ENCODE measurements around the gene EFNA2. TPM values are rescaled to one million over a fixed set of nuclear protein-coding genes. Genes with fewer than 3 reads are reported as not detected.
A peak's percentile ranks its signal among the peaks of the same experiment; 100 is the strongest.

EFNA2 gene
- total and polyA plus RNA-seq, 2 of the 4 experiments (the other 2 are of a cell fraction): not detected

DNA sequence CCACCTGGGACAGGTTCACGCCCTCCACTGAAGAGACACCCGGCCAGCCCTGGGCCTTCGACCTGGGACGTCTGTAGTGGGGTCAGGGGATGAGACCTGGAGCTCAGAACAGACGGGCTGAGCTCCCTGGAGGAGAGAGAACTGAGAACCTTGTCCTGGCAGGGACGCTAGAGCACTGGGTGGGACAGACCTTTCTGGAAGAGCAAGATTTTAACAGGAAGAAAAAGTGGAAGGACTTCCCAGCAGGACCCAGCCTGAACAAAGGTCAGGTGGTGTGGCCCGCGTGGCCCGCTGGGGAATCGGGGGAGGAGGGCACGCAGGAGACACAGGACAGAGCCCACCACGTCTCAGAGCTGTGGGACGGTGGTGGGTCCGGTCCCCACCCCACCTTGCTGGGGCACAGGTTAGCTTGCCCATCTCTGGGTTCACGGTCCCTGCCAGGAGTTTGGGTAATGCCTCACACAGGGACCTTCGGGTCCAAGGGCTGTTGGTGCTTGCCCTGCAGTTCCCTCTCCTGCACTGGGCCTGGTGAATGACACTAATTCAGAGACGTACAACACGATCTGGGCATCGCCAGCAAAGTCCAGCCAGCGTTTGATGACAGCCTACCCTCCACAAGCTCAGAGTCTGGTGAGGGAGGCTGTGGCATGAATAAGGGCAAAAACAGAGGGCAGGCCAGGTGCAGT, 1.2 kb upstream of the EFNA2 start (continued):
- no peak for TF ChIP-seq SMC3 (IDR thresholded peaks at IDR 0.05; ENCODE audit: low read depth, low read length)

DNA sequence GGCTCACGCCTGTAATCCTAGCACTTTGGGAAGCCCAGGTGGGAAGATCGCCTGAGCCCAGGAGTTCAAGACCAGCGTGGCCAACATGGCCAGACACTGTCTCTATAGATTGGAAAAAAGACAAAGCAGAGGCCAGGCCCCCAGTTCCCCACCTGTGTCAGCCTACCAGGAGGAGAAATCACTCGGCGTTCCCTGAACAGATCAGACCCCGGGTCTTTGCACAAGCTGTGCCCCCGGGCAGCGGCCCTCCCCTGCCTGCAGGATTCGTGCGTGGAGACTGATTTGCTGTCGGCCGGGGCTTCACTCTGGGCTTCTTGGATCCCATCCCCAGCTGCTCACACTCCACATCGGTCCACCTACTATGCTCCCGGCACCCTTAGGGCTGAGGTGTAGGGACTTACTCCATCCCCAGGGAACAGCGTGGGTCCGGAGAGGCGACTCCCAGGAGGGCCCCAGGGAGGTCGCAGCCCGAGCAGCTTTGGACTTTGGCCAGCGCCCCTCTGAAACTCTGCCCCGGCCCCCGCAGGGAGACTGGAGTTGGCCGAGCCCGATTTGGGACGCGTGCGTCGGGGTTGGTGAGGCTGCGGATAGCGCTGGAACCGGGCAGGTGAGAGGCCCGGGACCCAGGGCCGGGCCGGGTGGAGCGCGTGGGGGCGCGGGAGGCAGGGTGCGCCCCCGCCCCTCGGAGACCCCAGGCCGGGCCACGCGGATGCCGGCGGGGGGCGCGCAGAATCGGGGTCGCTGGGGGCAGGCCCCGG, 515 bp upstream of the EFNA2 start:
- H4K8ac ChIP-seq (ENCODE audit: low read depth in 2 of 2, low read length in 2 of 2): no peak overlapping the region
- no peak overlapping the region for H2BK5ac ChIP-seq (ENCODE audit: low read depth, low read length, poor library complexity, severe bottlenecking)
- no peak overlapping the region for H2BK120ac ChIP-seq (ENCODE audit: low read depth, low read length)
- H3K27me3 ChIP-seq (ENCODE audit: control insufficient read depth, insufficient read depth, low read length): peaks cover 41% of the 10 kb centered on the region
- peaks cover 8% of the 10 kb centered on the region for H4K20me1 ChIP-seq (ENCODE audit: insufficient read depth, low read length)
- 23% methylated on average over 16 of the region's 51 CpGs; no CpG with 5 or more reads in 1 of the 2 experiments for WGBS, 2 experiments (ENCODE audit: extremely low coverage in 2 of 2, insufficient read length in 1 of 2)
- no peak overlapping the region for H3K9ac ChIP-seq (ENCODE audit: low read depth, low read length)
- H3K4me1 ChIP-seq (ENCODE audit: control insufficient read depth, insufficient read depth, low read length): no peaks in the 10 kb centered on the region
- H2AFZ ChIP-seq (replicated peaks; ENCODE audit: low read length, poor library complexity): peak overlapping the region; percentile 14
- no peak overlapping the region for H2BK15ac ChIP-seq (ENCODE audit: low read depth, low read length)
- H3K4ac ChIP-seq (ENCODE audit: low read depth, low read length): no peak overlapping the region
- H3K79me1 ChIP-seq (ENCODE audit: low read depth in 1 of 2, low read length in 2 of 2): peaks cover 0 to 3% of the 10 kb centered on the region in 2 experiments; a peak in 1 of 4 replicates
- no peak for DNase-seq
- no peak overlapping the region for H3K18ac ChIP-seq (ENCODE audit: low read depth, low read length)
- no peak overlapping the region for H3K23ac ChIP-seq (ENCODE audit: low read depth, low read length)
- intact Hi-C loops (cut with micrococcal nuclease) (loop anchor here (2.0 kb wide), 1 partner anchor 94 kb away; no protein-coding TSS in a partner anchor), dilution Hi-C loops (cut with HindIII; ENCODE audit: low sequenced_read_pairs, unreplicated experiment) (no loop called here), in situ Hi-C loops (cut with MboI; ENCODE audit: low sequenced_read_pairs) (loop anchor here (5.0 kb wide), 1 partner anchor 77 kb away; no protein-coding TSS in a partner anchor)
- no peaks in the 10 kb centered on the region for H3K9me1 ChIP-seq (ENCODE audit: insufficient read depth, low read length)
- H2AK9ac ChIP-seq (replicated peaks; ENCODE audit: low read depth, low read length, poor library complexity): peak overlapping the region; percentile 37
- no peak overlapping the region for H3K4me3 ChIP-seq (ENCODE audit: insufficient read depth, low read depth, low read length)
- POLR2A ChIA-PET (ENCODE audit: unreplicated experiment): no interaction called here
- CTCF ChIA-PET: no interaction called here
- H2BK20ac ChIP-seq (ENCODE audit: low read depth, low read length): no peak overlapping the region
- no peak overlapping the region for H3K14ac ChIP-seq (replicated peaks; ENCODE audit: low read depth, low read length)
- no peak overlapping the region for H3K27ac ChIP-seq (ENCODE audit: insufficient read depth, low read length)
- H2AK5ac ChIP-seq (ENCODE audit: low read depth, low read length): no peak overlapping the region
- H4K91ac ChIP-seq (ENCODE audit: insufficient read depth, low read depth, low read length): no peak overlapping the region
- no TSS peak for BruUV-seq (replicated peaks)
- no peaks in the 10 kb centered on the region for H3K9me3 ChIP-seq (ENCODE audit: control insufficient read depth, insufficient read depth, low read length)
- ATAC-seq (ENCODE audit: low read depth): no peak
- H3K56ac ChIP-seq (ENCODE audit: extremely low read depth, insufficient read depth, low read length): no peak overlapping the region
- no peak overlapping the region for H4K5ac ChIP-seq (ENCODE audit: low read depth, low read length)
- no peak overlapping the region for H3K4me2 ChIP-seq (ENCODE audit: low read depth, low read length)
- no peaks in the 10 kb centered on the region for H3K36me3 ChIP-seq (ENCODE audit: control insufficient read depth, insufficient read depth, low read length)
- TF ChIP-seq CEBPB (IDR thresholded peaks at IDR 0.05; ENCODE audit: low read depth, low read length) (no peak), MAFK (IDR thresholded peaks at IDR 0.05; ENCODE audit: low read depth, low read length) (no peak), RFX5 (IDR thresholded peaks at IDR 0.05; ENCODE audit: low read depth, low read length) (no peak), SMC3 (IDR thresholded peaks at IDR 0.05; ENCODE audit: low read depth, low read length) (no peak), FOS (IDR thresholded peaks at IDR 0.05; ENCODE audit: low read depth, low read length) (no peak), POLR2A (IDR thresholded peaks at IDR 0.05; ENCODE audit: low read depth, low read length) (no peak), BHLHE40 (IDR thresholded peaks at IDR 0.05; ENCODE audit: low read depth, low read length) (no peak), NFE2L2 (IDR thresholded peaks at IDR 0.05; ENCODE audit: low read depth, low read length) (no peak), RAD21 (IDR thresholded peaks at IDR 0.05; ENCODE audit: low read length) (no peak)
- TF ChIP-seq, protein P1, sequence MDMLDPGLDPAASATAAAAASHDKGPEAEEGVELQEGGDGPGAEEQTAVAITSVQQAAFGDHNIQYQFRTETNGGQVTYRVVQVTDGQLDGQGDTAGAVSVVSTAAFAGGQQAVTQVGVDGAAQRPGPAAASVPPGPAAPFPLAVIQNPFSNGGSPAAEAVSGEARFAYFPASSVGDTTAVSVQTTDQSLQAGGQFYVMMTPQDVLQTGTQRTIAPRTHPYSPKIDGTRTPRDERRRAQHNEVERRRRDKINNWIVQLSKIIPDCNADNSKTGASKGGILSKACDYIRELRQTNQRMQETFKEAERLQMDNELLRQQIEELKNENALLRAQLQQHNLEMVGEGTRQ (IDR thresholded peaks at IDR 0.05; ENCODE audit: low read depth, low read length): no peak
- TF ChIP-seq, protein P2, sequence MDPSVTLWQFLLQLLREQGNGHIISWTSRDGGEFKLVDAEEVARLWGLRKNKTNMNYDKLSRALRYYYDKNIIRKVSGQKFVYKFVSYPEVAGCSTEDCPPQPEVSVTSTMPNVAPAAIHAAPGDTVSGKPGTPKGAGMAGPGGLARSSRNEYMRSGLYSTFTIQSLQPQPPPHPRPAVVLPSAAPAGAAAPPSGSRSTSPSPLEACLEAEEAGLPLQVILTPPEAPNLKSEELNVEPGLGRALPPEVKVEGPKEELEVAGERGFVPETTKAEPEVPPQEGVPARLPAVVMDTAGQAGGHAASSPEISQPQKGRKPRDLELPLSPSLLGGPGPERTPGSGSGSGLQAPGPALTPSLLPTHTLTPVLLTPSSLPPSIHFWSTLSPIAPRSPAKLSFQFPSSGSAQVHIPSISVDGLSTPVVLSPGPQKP (IDR thresholded peaks at IDR 0.05; ENCODE audit: borderline replicate concordance, low read depth, low read length): no peak
- TF ChIP-seq, protein P3, sequence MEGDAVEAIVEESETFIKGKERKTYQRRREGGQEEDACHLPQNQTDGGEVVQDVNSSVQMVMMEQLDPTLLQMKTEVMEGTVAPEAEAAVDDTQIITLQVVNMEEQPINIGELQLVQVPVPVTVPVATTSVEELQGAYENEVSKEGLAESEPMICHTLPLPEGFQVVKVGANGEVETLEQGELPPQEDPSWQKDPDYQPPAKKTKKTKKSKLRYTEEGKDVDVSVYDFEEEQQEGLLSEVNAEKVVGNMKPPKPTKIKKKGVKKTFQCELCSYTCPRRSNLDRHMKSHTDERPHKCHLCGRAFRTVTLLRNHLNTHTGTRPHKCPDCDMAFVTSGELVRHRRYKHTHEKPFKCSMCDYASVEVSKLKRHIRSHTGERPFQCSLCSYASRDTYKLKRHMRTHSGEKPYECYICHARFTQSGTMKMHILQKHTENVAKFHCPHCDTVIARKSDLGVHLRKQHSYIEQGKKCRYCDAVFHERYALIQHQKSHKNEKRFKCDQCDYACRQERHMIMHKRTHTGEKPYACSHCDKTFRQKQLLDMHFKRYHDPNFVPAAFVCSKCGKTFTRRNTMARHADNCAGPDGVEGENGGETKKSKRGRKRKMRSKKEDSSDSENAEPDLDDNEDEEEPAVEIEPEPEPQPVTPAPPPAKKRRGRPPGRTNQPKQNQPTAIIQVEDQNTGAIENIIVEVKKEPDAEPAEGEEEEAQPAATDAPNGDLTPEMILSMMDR (conservative IDR thresholded peaks at IDR 0.05; ENCODE audit: low read depth, low read length): no peak

Data from IMR-90 (cell line).